Smooth muscle cell (in vitro differentiated cells): Measurements from ENCODE around the gene MRM1. TPM values are rescaled to one million over a fixed set of nuclear protein-coding genes. Genes with fewer than 3 reads are reported as not detected.

ENCODE experiments used
- DNase-seq: peaks from one replicate; lab custom pipeline; 2025; ENCODE audit not compliant: unreplicated experiment; lab: John Stamatoyannopoulos, UW
- H2AFZ ChIP-seq: fragments of 200-600 bp; sonication (generic); 2 replicates; pipeline ENCODE4 v1.6.0; 2016; ENCODE audit warnings: antibody characterized with exemption, low read depth, mild to moderate bottlenecking
- H3F3A ChIP-seq: fragments of 200-600 bp; sonication (generic); 2 replicates; pipeline ENCODE4 v1.6.0; 2017; ENCODE audit warnings: antibody characterized with exemption, low read depth
- H3K27ac ChIP-seq: fragments of 200-600 bp; sonication (generic); 2 replicates; pipeline ENCODE4 v1.5.1; 2016; ENCODE audit warnings: low read depth, mild to moderate bottlenecking
- H3K27me3 ChIP-seq: fragments of 200-600 bp; sonication (generic); 2 replicates; pipeline ENCODE4 v1.6.1; 2016; ENCODE audit warnings: low read depth, mild to moderate bottlenecking
- H3K36me3 ChIP-seq: fragments of 200-600 bp; sonication (generic); 2 replicates; pipeline ENCODE4 v1.5.1; 2016; ENCODE audit warnings: low read depth
- H3K4me1 ChIP-seq: fragments of 200-600 bp; sonication (generic); 2 replicates; pipeline ENCODE4 v1.5.1; 2016; ENCODE audit warnings: low read depth
- H3K4me2 ChIP-seq: fragments of 200-600 bp; sonication (generic); 2 replicates; pipeline ENCODE4 v1.6.0; 2016; ENCODE audit warnings: mild to moderate bottlenecking
- H3K4me3 ChIP-seq: fragments of 200-600 bp; sonication (generic); 2 replicates; pipeline ENCODE4 v1.5.1; 2016; ENCODE audit warnings: mild to moderate bottlenecking
- H3K79me2 ChIP-seq: fragments of 200-600 bp; sonication (generic); 2 replicates; pipeline ENCODE4 v1.6.0; 2016; ENCODE audit warnings: low read depth, mild to moderate bottlenecking
- H3K9ac ChIP-seq: fragments of 200-600 bp; sonication (generic); 2 replicates; pipeline ENCODE4 v1.6.0; 2016; ENCODE audit warnings: low read depth
- H3K9me3 ChIP-seq: fragments of 200-600 bp; sonication (generic); replicated peaks from 2 replicates; pipeline ENCODE4 v1.5.1; 2016; ENCODE audit warnings: low read depth
- H4K20me1 ChIP-seq: fragments of 200-600 bp; sonication (generic); 2 replicates; pipeline ENCODE4 v1.6.0; 2016; ENCODE audit warnings: low read depth
- CTCF ChIP-seq: fragments of 200-600 bp; sonication (generic); IDR thresholded peaks from 2 replicates; pipeline ENCODE4 v1.5.1; 2017; ENCODE audit warnings: borderline replicate concordance, mild to moderate bottlenecking, antibody characterized with exemption; ENCODE audit not compliant: insufficient read depth, poor library complexity, severe bottlenecking
- WGBS: methylation state at CpG from one replicate; pipeline ENCODE4 v1.1.7; 2016; ENCODE audit warnings: low lambda C conversion rate; 5-methylcytosine and 5-hydroxymethylcytosine counted together
- polyA plus RNA-seq: library from polyadenylated mRNA; unstranded; fragments of >200 nt; fragmentation: Nextera tagmentation; extraction: Ambion mirVana; gene quantifications from 2 replicates; pipeline ENCODE4 v1.2.1, GENCODE V29; 2016
- total RNA-seq: library from RNA; depleted of rRNA; stranded (reverse); fragments of >200 nt; gene quantifications from 2 replicates; pipeline ENCODE4 v1.2.3, GENCODE V29; 2014

MRM1 gene
- total and polyA plus RNA-seq, 2 experiments from 2014 or later, result 1.7 to 2.2 TPM

- Histone ChIP-seq H3K9ac (no peak overlapping the region), H3K27me3 (peaks cover 67% of the 10 kb centered on the region), H3K79me2 (no peaks in the 10 kb centered on the region), H3F3A (no peaks in the 10 kb centered on the region), H3K4me3 (no peak overlapping the region), H3K4me2 (peak overlapping the region; percentile 59), H3K4me1 (peaks cover 15% of the 10 kb centered on the region), H3K9me3 (no peaks in the 10 kb centered on the region), H3K36me3 (no peaks in the 10 kb centered on the region), H4K20me1 (no peaks in the 10 kb centered on the region), H2AFZ (no peak overlapping the region), H3K27ac (no peak overlapping the region)
- WGBS, result 22% methylated on average over 18 of the region's 18 CpGs
- no peak for DNase-seq
- no peak for TF ChIP-seq CTCF
These were observed 31.8 kb downstream of the MRM1 start for GRCh38 chr17:36632916-36633771.

GRCh38 chr17:36640346-36640745 is 39.0 kb downstream of the MRM1 start:
- Histone ChIP-seq H3K4me2 (no peak overlapping the region), H3K9ac (no peak overlapping the region), H3K27ac (no peak overlapping the region), H4K20me1 (no peaks in the 10 kb centered on the region), H3F3A (no peaks in the 10 kb centered on the region), H3K9me3 (no peaks in the 10 kb centered on the region), H3K27me3 (peaks cover 99% of the 10 kb centered on the region), H3K79me2 (no peaks in the 10 kb centered on the region), H3K4me3 (no peak overlapping the region), H2AFZ (no peak overlapping the region), H3K4me1 (peaks cover 16% of the 10 kb centered on the region), H3K36me3 (no peaks in the 10 kb centered on the region)
- no peak for DNase-seq
- no peak for TF ChIP-seq CTCF
- WGBS, result 88% methylated on average over 2 of the region's 2 CpGs

- Histone ChIP-seq H3K4me3 (no peak overlapping the region), H3K4me2 (no peak overlapping the region), H3K79me2 (no peaks in the 10 kb centered on the region), H3K36me3 (no peaks in the 10 kb centered on the region), H3K9me3 (no peaks in the 10 kb centered on the region), H4K20me1 (no peaks in the 10 kb centered on the region), H3F3A (no peaks in the 10 kb centered on the region), H3K4me1 (peaks cover 16% of the 10 kb centered on the region), H3K9ac (no peak overlapping the region), H2AFZ (no peak overlapping the region), H3K27ac (no peak overlapping the region), H3K27me3 (peaks cover 99% of the 10 kb centered on the region)
- 52% methylated on average over 10 of the region's 10 CpGs for WGBS
- no peak for DNase-seq
- no peak for TF ChIP-seq CTCF
These were observed 39.5 kb downstream of the MRM1 start for GRCh38 chr17:36640836-36641235.
